Prostate gland (tissue), 2 donors: ENCODE measurements around the gene LRRTM3. TPM values are rescaled to one million over a fixed set of nuclear protein-coding genes. Genes with fewer than 3 reads are reported as not detected.

Source experiments
- DNase-seq: peaks from one replicate; pipeline ENCODE4 v3.0.0-alpha.2; 2019; ENCODE audit warnings: low spot score
- H3K27ac ChIP-seq, 2 donors: fragments of 200-600 bp; sonication (generic); 2 replicates each; pipeline ENCODE4 v1.5.1; 2017 to 2019
- H3K27me3 ChIP-seq: fragments of 200-600 bp; sonication (generic); replicated peaks from 2 replicates; pipeline ENCODE4 v1.5.1; 2019; ENCODE audit not compliant: insufficient read depth
- H3K36me3 ChIP-seq, 2 donors: fragments of 200-600 bp; sonication (generic); 1 replicate in 1 of 2; 2 replicates in 1 of 2; pipeline versions ENCODE4 v1.5.1 to v1.8.1; 2017 to 2019
- H3K4me1 ChIP-seq: fragments of 200-600 bp; sonication (generic); replicated peaks from 2 replicates; pipeline ENCODE4 v1.5.1; 2019
- H3K4me3 ChIP-seq, 2 donors: fragments of 200-600 bp; sonication (generic); 2 replicates each; pipeline ENCODE4 v1.5.1; 2017 to 2019
- H3K9me3 ChIP-seq: fragments of 200-600 bp; sonication (generic); 2 replicates; pipeline ENCODE4 v1.5.1; 2017
- POLR2A ChIP-seq: fragments of 450-650 bp; IDR thresholded peaks from one replicate; pipeline ENCODE4 v1.6.1; 2016; ENCODE audit warnings: antibody characterized with exemption, mild to moderate bottlenecking
- POLR2AphosphoS5 ChIP-seq: sonication (generic); formaldehyde crosslinking; IDR thresholded peaks from one replicate; pipeline ENCODE4 v1.6.1; 2017; ENCODE audit warnings: antibody characterized with exemption
- WGBS: methylation state at CpG from one replicate; pipeline ENCODE4 v1.1.5; 2018; 5-methylcytosine and 5-hydroxymethylcytosine counted together
- intact Hi-C: fragments of 100-400 bp; cut with DNase I; formaldehyde crosslinking; loops from one replicate; pipeline ENCODE4 v1.14.2; 2022
- total RNA-seq, 2 donors: library from RNA; depleted of rRNA; stranded (reverse); fragments of >200 nt; gene quantifications; one replicate each; pipeline ENCODE4 v1.1.0, GENCODE V29; 2016
- TF ChIP-seq, protein P1 (sequence below), 4 experiments: fragments of 200-600 bp in 2 of 4; fragments of 450-650 bp in 2 of 4; sonication (generic) in 2 of 4; IDR thresholded peaks; 1 replicate in 3 of 4; 2 replicates in 1 of 4; pipeline ENCODE4 v1.5.1; 2016 to 2019; ENCODE audit warnings: antibody characterized with exemption in 4 of 4, mild to moderate bottlenecking in 2 of 4, moderate library complexity in 2 of 4

Gene LRRTM3
- total RNA-seq, 2 donors from 2014 or later, result 0.14 to 2.3 TPM

DNA sequence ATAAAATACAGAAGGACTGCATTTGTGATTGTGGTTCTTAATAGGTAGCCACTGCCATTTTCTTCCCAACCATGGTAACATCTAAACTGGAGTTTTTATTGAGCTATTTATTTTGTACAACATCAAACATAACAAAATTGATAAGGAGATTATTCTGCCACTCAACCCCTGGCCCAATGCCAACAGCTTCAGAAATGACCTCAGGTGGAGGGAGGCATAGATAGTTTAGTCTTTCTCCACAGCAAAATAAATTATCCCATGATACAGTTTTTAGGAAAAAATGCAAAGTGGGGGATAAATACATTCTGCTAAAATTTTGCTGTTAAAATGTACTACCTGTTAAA lies 57.6 kb downstream of the LRRTM3 start:
- H3K9me3 ChIP-seq, result no peaks in the 10 kb centered on the region
- no peaks in the 10 kb centered on the region for H3K4me1 ChIP-seq
- no peak for DNase-seq

DNA sequence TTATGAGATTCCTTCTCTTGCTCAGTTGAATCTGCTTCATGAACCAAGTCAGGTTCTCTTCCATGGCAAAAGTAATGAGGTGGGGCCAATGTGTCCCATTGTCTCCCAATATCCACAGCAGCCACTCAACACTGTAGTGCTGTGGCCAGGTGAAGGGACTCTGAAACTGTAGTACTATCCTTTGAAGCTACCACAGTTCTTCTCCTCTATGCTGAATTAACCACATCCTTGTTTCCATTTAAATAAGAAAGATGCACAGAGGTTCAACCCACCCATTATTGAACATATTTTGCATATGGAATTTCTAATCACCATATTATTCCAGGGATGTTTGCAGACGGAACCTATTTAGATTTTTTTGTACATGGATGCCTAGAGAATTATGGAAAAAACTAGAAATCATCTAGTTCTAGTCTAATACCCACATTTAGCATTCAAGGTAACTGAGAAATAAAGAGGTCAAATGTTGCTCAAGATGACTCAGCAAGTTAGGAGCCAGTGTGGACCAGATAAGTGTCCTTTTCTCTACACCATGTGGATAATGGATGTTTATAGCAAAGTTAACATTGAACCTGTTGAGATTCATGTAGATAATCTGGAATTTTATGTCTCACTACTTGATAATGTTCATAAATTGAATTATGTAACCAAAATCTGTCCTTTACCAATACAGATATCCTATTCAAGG lies 64.5 kb downstream of the LRRTM3 start:
- 89% methylated on average over 1 of the region's 1 CpG for WGBS
- Histone ChIP-seq H3K4me3 (no peak overlapping the region), H3K36me3 (no peaks in the 10 kb centered on the region), H3K4me1 (no peaks in the 10 kb centered on the region), H3K27me3 (no peaks in the 10 kb centered on the region), H3K27ac (no peak overlapping the region), H3K9me3 (no peaks in the 10 kb centered on the region)
- intact Hi-C loops, result no loop called here
- TF ChIP-seq POLR2A, result no peak
- TF ChIP-seq, protein P1, sequence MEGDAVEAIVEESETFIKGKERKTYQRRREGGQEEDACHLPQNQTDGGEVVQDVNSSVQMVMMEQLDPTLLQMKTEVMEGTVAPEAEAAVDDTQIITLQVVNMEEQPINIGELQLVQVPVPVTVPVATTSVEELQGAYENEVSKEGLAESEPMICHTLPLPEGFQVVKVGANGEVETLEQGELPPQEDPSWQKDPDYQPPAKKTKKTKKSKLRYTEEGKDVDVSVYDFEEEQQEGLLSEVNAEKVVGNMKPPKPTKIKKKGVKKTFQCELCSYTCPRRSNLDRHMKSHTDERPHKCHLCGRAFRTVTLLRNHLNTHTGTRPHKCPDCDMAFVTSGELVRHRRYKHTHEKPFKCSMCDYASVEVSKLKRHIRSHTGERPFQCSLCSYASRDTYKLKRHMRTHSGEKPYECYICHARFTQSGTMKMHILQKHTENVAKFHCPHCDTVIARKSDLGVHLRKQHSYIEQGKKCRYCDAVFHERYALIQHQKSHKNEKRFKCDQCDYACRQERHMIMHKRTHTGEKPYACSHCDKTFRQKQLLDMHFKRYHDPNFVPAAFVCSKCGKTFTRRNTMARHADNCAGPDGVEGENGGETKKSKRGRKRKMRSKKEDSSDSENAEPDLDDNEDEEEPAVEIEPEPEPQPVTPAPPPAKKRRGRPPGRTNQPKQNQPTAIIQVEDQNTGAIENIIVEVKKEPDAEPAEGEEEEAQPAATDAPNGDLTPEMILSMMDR (IDR thresholded peaks at IDR 0.05), result no peak
- no peak for DNase-seq

More for the DNA sequence above, 57.6 kb downstream of the LRRTM3 start:
- Histone ChIP-seq H3K27ac (no peak overlapping the region), H3K4me3 (no peak overlapping the region), H3K36me3 (no peaks in the 10 kb centered on the region), H3K27me3 (no peaks in the 10 kb centered on the region)
- TF ChIP-seq POLR2AphosphoS5, result no peak
- intact Hi-C loops, result no loop called here

DNA sequence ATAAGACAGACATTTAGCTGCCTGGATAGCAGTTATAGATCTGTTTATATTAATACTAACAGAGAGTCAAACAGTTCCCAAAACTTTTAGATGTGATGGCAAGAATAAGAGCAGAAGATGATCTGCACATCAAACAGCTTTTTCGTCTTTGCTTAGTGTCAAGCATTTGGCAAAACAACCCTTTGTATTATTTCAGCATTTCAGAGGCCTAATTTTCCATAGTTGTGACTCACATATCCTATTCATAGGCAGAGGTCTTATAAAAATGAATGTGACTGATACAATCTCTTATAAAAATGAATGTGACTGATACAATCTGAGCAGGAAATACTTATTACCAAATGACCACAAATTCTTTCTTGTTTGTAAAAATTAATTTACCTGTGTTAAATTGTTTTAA lies 71.2 kb downstream of the LRRTM3 start:
- intact Hi-C loops, result no loop called here
- no peak overlapping the region for H3K27ac ChIP-seq
- WGBS, result 3% methylated on average over 1 of the region's 1 CpG
- no peak for TF ChIP-seq POLR2A
- TF ChIP-seq, protein P1 (IDR thresholded peaks at IDR 0.05), result no peak
- no peak for TF ChIP-seq POLR2AphosphoS5
- no peaks in the 10 kb centered on the region for H3K36me3 ChIP-seq
- no peaks in the 10 kb centered on the region for H3K9me3 ChIP-seq
- no peaks in the 10 kb centered on the region for H3K27me3 ChIP-seq
- no peak for DNase-seq
- H3K4me1 ChIP-seq, result no peaks in the 10 kb centered on the region
- H3K4me3 ChIP-seq, result no peak overlapping the region

GRCh38 chr10:66999762-67000545 lies 74.1 kb downstream of the LRRTM3 start:
- intact Hi-C loops, result no loop called here
- no peaks in the 10 kb centered on the region for H3K9me3 ChIP-seq
- WGBS, result 87% methylated on average over 3 of the region's 3 CpGs

DNA sequence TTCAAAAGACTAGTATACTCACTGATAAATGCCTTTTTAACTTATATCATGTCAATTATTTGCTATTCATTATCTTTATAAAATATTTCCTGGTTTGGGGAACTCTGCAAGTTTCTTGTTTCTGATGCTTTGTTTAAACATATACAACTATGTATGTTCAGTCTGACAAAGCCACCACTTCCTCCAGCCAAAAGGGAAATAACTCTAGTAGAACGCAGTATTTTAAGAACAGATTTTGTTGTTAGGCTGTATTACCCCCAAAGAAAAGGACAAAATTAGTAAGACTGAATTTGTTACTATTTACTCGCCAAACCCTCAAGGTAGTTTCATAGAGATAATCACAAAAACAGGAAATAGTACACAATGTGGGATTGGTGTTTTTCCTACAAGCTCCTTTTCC lies 78.9 kb downstream of the LRRTM3 start:
- H3K4me3 ChIP-seq, result no peak overlapping the region
- WGBS, result 84% methylated on average over 2 of the region's 2 CpGs
- TF ChIP-seq, protein P1 (IDR thresholded peaks at IDR 0.05), result no peak
- TF ChIP-seq POLR2AphosphoS5, result no peak
- TF ChIP-seq POLR2A, result no peak

More at GRCh38 chr10:66999762-67000545, 74.1 kb downstream of the LRRTM3 start:
- no peaks in the 10 kb centered on the region for H3K4me1 ChIP-seq
- no peaks in the 10 kb centered on the region for H3K27me3 ChIP-seq
- no peak for DNase-seq
- H3K27ac ChIP-seq, result no peak overlapping the region
- TF ChIP-seq POLR2A, result no peak
- no peak for TF ChIP-seq POLR2AphosphoS5
- TF ChIP-seq, protein P1 (IDR thresholded peaks at IDR 0.05), result no peak
- H3K36me3 ChIP-seq, result no peaks in the 10 kb centered on the region
- no peak overlapping the region for H3K4me3 ChIP-seq

More for the DNA sequence above, 78.9 kb downstream of the LRRTM3 start:
- no peaks in the 10 kb centered on the region for H3K4me1 ChIP-seq
- H3K36me3 ChIP-seq, result no peaks in the 10 kb centered on the region
- H3K9me3 ChIP-seq, result no peaks in the 10 kb centered on the region
- H3K27ac ChIP-seq, result no peak overlapping the region
- DNase-seq, result no peak
- no peaks in the 10 kb centered on the region for H3K27me3 ChIP-seq
- intact Hi-C loops, result no loop called here
